A673 (cell line): Measurements from ENCODE around the gene SNTG2.

Experiments used
- EZH2 ChIP-seq: fragments of 200-600 bp; sonication (generic); IDR thresholded peaks from 2 replicates; pipeline ENCODE4 v1.6.1; 2017; ENCODE audit warnings: borderline replicate concordance, low read depth, mild to moderate bottlenecking, mixed read lengths, antibody characterized with exemption, low read length; ENCODE audit not compliant: poor library complexity, severe bottlenecking
- TF ChIP-seq, protein P1 (sequence below): fragments of 300-800, 200-600 bp; sonication (generic); conservative IDR thresholded peaks from 2 replicates; pipeline ENCODE4 v1.5.1; 2017; ENCODE audit warnings: low read depth, mild to moderate bottlenecking, antibody characterized with exemption, low read length, moderate library complexity, mixed read lengths

GRCh38 chr2:1249897-1250687, 299.4 kb downstream of the SNTG2 start:
- TF ChIP-seq, protein P1, sequence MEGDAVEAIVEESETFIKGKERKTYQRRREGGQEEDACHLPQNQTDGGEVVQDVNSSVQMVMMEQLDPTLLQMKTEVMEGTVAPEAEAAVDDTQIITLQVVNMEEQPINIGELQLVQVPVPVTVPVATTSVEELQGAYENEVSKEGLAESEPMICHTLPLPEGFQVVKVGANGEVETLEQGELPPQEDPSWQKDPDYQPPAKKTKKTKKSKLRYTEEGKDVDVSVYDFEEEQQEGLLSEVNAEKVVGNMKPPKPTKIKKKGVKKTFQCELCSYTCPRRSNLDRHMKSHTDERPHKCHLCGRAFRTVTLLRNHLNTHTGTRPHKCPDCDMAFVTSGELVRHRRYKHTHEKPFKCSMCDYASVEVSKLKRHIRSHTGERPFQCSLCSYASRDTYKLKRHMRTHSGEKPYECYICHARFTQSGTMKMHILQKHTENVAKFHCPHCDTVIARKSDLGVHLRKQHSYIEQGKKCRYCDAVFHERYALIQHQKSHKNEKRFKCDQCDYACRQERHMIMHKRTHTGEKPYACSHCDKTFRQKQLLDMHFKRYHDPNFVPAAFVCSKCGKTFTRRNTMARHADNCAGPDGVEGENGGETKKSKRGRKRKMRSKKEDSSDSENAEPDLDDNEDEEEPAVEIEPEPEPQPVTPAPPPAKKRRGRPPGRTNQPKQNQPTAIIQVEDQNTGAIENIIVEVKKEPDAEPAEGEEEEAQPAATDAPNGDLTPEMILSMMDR: no peak
- no peak for TF ChIP-seq EZH2
